IgD-negative memory B cell (primary cell): ENCODE results near the gene EXOC6. TPM values are rescaled to one million over a fixed set of nuclear protein-coding genes. Genes with fewer than 3 reads are reported as not detected.
A peak's percentile ranks its signal among the peaks of the same experiment; 100 is the strongest.
"Not testable (repeated sequence)": the region's sequence is repeated elsewhere in the genome, so short reads cannot be mapped to it uniquely, and the experiment has no call there.

Source experiments
- H3K27ac Mint-ChIP-seq, 3 donors: one replicate each; pipeline ENCODE4 v1.8.0; 2020 to 2022; ENCODE audit warnings: mild to moderate bottlenecking in 3 of 3, mixed read lengths in 3 of 3, moderate library complexity in 1 of 3
- H3K27me3 Mint-ChIP-seq: one replicate; pipeline ENCODE4 v1.8.0; 2021; ENCODE audit warnings: mixed read lengths
- H3K36me3 Mint-ChIP-seq: one replicate; pipeline ENCODE4 v1.8.0; 2020; ENCODE audit warnings: mild to moderate bottlenecking, mixed read lengths
- H3K4me1 Mint-ChIP-seq, 3 donors: one replicate each; pipeline ENCODE4 v1.8.0; 2020 to 2022; ENCODE audit warnings: mixed read lengths in 3 of 3, mild to moderate bottlenecking in 1 of 3
- H3K4me3 Mint-ChIP-seq, 4 donors: one replicate each; pipeline ENCODE4 v1.8.0; 2020 to 2022; ENCODE audit warnings: mild to moderate bottlenecking in 4 of 4, mixed read lengths in 4 of 4, moderate library complexity in 3 of 4
- H3K9me3 Mint-ChIP-seq, 3 donors: one replicate each; pipeline ENCODE4 v1.8.0; 2020 to 2021; ENCODE audit warnings: mixed read lengths in 3 of 3, mild to moderate bottlenecking in 1 of 3
- polyA plus RNA-seq: library from polyadenylated mRNA; unstranded; fragments of 300-500 nt; fragmentation: Illumina TruSeq; gene quantifications from one replicate; pipeline ENCODE4 v1.2.3, GENCODE V29; 2021

EXOC6 gene
- polyA plus RNA-seq, 1 donor from 2014 or later = 12.4 TPM

GRCh38 chr10:93081834-93082233, 233.5 kb downstream of the EXOC6 start:
- Mint-ChIP-seq H3K27ac (no peak overlapping the region), H3K9me3 (no peaks in the 10 kb centered on the region), H3K4me1 (peaks cover 3 to 10% (median 5%) of the 10 kb centered on the region in 3 donors), H3K4me3 (no peak overlapping the region), H3K36me3 (no peaks in the 10 kb centered on the region), H3K27me3 (peaks cover 8% of the 10 kb centered on the region)

GRCh38 chr10:93083743-93084539, 235.6 kb downstream of the EXOC6 start:
- Mint-ChIP-seq H3K27me3 (peaks cover 11% of the 10 kb centered on the region), H3K9me3 (no peaks in the 10 kb centered on the region), H3K27ac (no peak overlapping the region), H3K4me3 (no peak overlapping the region), H3K36me3 (no peaks in the 10 kb centered on the region), H3K4me1 (peaks cover 3 to 8% (median 5%) of the 10 kb centered on the region in 3 donors)

GRCh38 chr10:93085272-93085859, 237.0 kb downstream of the EXOC6 start:
- Mint-ChIP-seq H3K4me1 (peaks cover 0 to 4% (median 3%) of the 10 kb centered on the region in 3 donors), H3K9me3 (no peaks in the 10 kb centered on the region), H3K4me3 (no peak overlapping the region), H3K36me3 (no peaks in the 10 kb centered on the region), H3K27ac (no peak overlapping the region), H3K27me3 (peaks cover 5% of the 10 kb centered on the region)

GRCh38 chr10:93086289-93086688, 238.0 kb downstream of the EXOC6 start:
- H3K27me3 Mint-ChIP-seq = peaks cover 5% of the 10 kb centered on the region
- no peak overlapping the region for H3K4me3 Mint-ChIP-seq
- H3K36me3 Mint-ChIP-seq = no peaks in the 10 kb centered on the region
- H3K9me3 Mint-ChIP-seq = no peaks in the 10 kb centered on the region
- peaks cover 0 to 4% (median 3%) of the 10 kb centered on the region in 3 donors for H3K4me1 Mint-ChIP-seq
- H3K27ac Mint-ChIP-seq = no peak overlapping the region

GRCh38 chr10:93087846-93088245, 239.5 kb downstream of the EXOC6 start:
- peaks cover 0 to 4% (median 3%) of the 10 kb centered on the region in 3 donors for H3K4me1 Mint-ChIP-seq
- H3K27me3 Mint-ChIP-seq = peaks cover 5% of the 10 kb centered on the region

GRCh38 chr10:93088466-93088865, 240.1 kb downstream of the EXOC6 start:
- Mint-ChIP-seq H3K36me3 (peaks cover 2% of the 10 kb centered on the region), H3K27me3 (peaks cover 7% of the 10 kb centered on the region), H3K4me1 (peaks cover 0 to 4% (median 3%) of the 10 kb centered on the region in 3 donors), H3K27ac (no peak overlapping the region), H3K4me3 (no peak overlapping the region), H3K9me3 (no peaks in the 10 kb centered on the region)

More at GRCh38 chr10:93087846-93088245, 239.5 kb downstream of the EXOC6 start:
- no peaks in the 10 kb centered on the region for H3K36me3 Mint-ChIP-seq
- H3K4me3 Mint-ChIP-seq = no peak overlapping the region
- no peak overlapping the region for H3K27ac Mint-ChIP-seq
- no peaks in the 10 kb centered on the region for H3K9me3 Mint-ChIP-seq

GRCh38 chr10:93090619-93091018, 242.3 kb downstream of the EXOC6 start:
- Mint-ChIP-seq H3K36me3 (peaks cover 2% of the 10 kb centered on the region), H3K27me3 (peaks cover 7% of the 10 kb centered on the region), H3K4me1 (peaks cover 0 to 3% (median 2%) of the 10 kb centered on the region in 3 donors), H3K9me3 (peaks cover 0 to 2% (median 0%) of the 10 kb centered on the region in 3 donors), H3K4me3 (no peak overlapping the region), H3K27ac (no peak overlapping the region)

- H3K27ac Mint-ChIP-seq = no peak overlapping the region
- H3K4me1 Mint-ChIP-seq = peaks cover 0 to 2% (median 0%) of the 10 kb centered on the region in 3 donors
- H3K36me3 Mint-ChIP-seq = peaks cover 2% of the 10 kb centered on the region
- no peak overlapping the region for H3K4me3 Mint-ChIP-seq
- H3K9me3 Mint-ChIP-seq = peaks cover 0 to 2% (median 0%) of the 10 kb centered on the region in 3 donors
- H3K27me3 Mint-ChIP-seq = peaks cover 7% of the 10 kb centered on the region
Observed at GRCh38 chr10:93091960-93092359, 243.6 kb downstream of the EXOC6 start.

GRCh38 chr10:93095225-93095624, 246.9 kb downstream of the EXOC6 start:
- Mint-ChIP-seq H3K4me1 (peaks cover 0 to 2% (median 0%) of the 10 kb centered on the region in 3 donors), H3K36me3 (peaks cover 2% of the 10 kb centered on the region), H3K4me3 (peak overlapping the region in 1 of 4 donors; percentile 18), H3K9me3 (peaks cover 0 to 5% (median 4%) of the 10 kb centered on the region in 3 donors), H3K27ac (no peak overlapping the region), H3K27me3 (peaks cover 2% of the 10 kb centered on the region)

- H3K9me3 Mint-ChIP-seq = peaks cover 0 to 5% (median 4%) of the 10 kb centered on the region in 3 donors
- peaks cover 2% of the 10 kb centered on the region for H3K27me3 Mint-ChIP-seq
- peaks cover 2% of the 10 kb centered on the region for H3K36me3 Mint-ChIP-seq
- H3K4me3 Mint-ChIP-seq = no peak overlapping the region
- no peak overlapping the region for H3K27ac Mint-ChIP-seq
- H3K4me1 Mint-ChIP-seq = peaks cover 0 to 2% (median 0%) of the 10 kb centered on the region in 3 donors
Observed at GRCh38 chr10:93096901-93097300, 248.6 kb downstream of the EXOC6 start.

GRCh38 chr10:93097386-93097785, 249.1 kb downstream of the EXOC6 start:
- Mint-ChIP-seq H3K4me1 (peaks cover 0 to 2% (median 0%) of the 10 kb centered on the region in 3 donors), H3K9me3 (peaks cover 0 to 5% (median 4%) of the 10 kb centered on the region in 3 donors), H3K36me3 (peaks cover 2% of the 10 kb centered on the region), H3K27ac (no peak overlapping the region), H3K27me3 (peaks cover 2% of the 10 kb centered on the region), H3K4me3 (no peak overlapping the region)

- H3K27ac Mint-ChIP-seq = no peak overlapping the region
- H3K9me3 Mint-ChIP-seq = peaks cover 0 to 7% (median 4%) of the 10 kb centered on the region in 3 donors
- H3K4me1 Mint-ChIP-seq = peaks cover 0 to under 1% (median 0%) of the 10 kb centered on the region in 3 donors
Observed at GRCh38 chr10:93098816-93099215, 250.5 kb downstream of the EXOC6 start.

GRCh38 chr10:93099670-93100069, 251.3 kb downstream of the EXOC6 start:
- no peak overlapping the region for H3K4me3 Mint-ChIP-seq

More at GRCh38 chr10:93098816-93099215, 250.5 kb downstream of the EXOC6 start:
- Mint-ChIP-seq H3K4me3 (no peak overlapping the region), H3K36me3 (peaks cover 5% of the 10 kb centered on the region), H3K27me3 (no peaks in the 10 kb centered on the region)

GRCh38 chr10:93101148-93101547, 252.8 kb downstream of the EXOC6 start:
- not testable (repeated sequence) for H3K4me3 Mint-ChIP-seq, H3K27me3 Mint-ChIP-seq, H3K4me1 Mint-ChIP-seq, H3K36me3 Mint-ChIP-seq
- Mint-ChIP-seq H3K9me3 (peaks cover 0 to 14% (median 4%) of the 10 kb centered on the region in 3 donors), H3K27ac (peak overlapping the region in 1 of 3 donors; percentile 23)

More at GRCh38 chr10:93099670-93100069, 251.3 kb downstream of the EXOC6 start:
- H3K36me3 Mint-ChIP-seq = peaks cover 6% of the 10 kb centered on the region
- no peaks in the 10 kb centered on the region for H3K27me3 Mint-ChIP-seq
- no peak overlapping the region for H3K27ac Mint-ChIP-seq
- peaks cover 0 to 14% (median 4%) of the 10 kb centered on the region in 3 donors for H3K9me3 Mint-ChIP-seq
- no peaks in the 10 kb centered on the region for H3K4me1 Mint-ChIP-seq

- peaks cover 0 to 13% (median 5%) of the 10 kb centered on the region in 3 donors for H3K9me3 Mint-ChIP-seq
- H3K27ac Mint-ChIP-seq = no peak overlapping the region
- H3K27me3 Mint-ChIP-seq = no peaks in the 10 kb centered on the region
- H3K4me1 Mint-ChIP-seq = no peaks in the 10 kb centered on the region
- H3K36me3 Mint-ChIP-seq = peaks cover 6% of the 10 kb centered on the region
- H3K4me3 Mint-ChIP-seq = no peak overlapping the region
Observed at GRCh38 chr10:93103953-93104352, 255.6 kb downstream of the EXOC6 start.
